Endothelial cell of umbilical vein (primary cell): ENCODE data around the gene ANKRD34B. TPM values are rescaled to one million over a fixed set of nuclear protein-coding genes. Genes with fewer than 3 reads are reported as not detected.

ENCODE experiments used
- Bru-seq: library from RNA; stranded (reverse); fragments of 400-500 nt; gene quantifications from one replicate; lab custom pipeline; 2021; lab: Mats Ljungman, UMichigan
- BruChase-seq, 2 experiments: library from RNA; stranded (reverse); fragments of 400-500 nt; gene quantifications; one replicate each; lab custom pipeline; 2021; lab: Mats Ljungman, UMichigan
- BruUV-seq: library from RNA; stranded (reverse); fragments of 400-500 nt; replicated peaks from 2 replicates; lab custom pipeline; 2021; lab: Mats Ljungman, UMichigan
- CTCF ChIA-PET: fragments of 300-600, 350-600 bp; sonication (Branson Sonifier 250); formaldehyde crosslinking; loops from one replicate; lab custom pipeline; 2021; ENCODE audit warnings: antibody characterized with exemption, inconsistent platforms; lab: Charles Lee
- POLR2A ChIA-PET: fragments of 300-600, 350-600 bp; sonication (Branson Sonifier 250); formaldehyde crosslinking; loops from one replicate; lab custom pipeline; 2021; ENCODE audit warnings: antibody characterized with exemption, inconsistent platforms; lab: Charles Lee
- DNase-seq: peaks from one replicate; pipeline ENCODE4 v3.0.0-alpha.2; 2011; ENCODE audit warnings: low read depth, low spot score
- FAIRE-seq: peaks from 2 replicates; lab custom pipeline; 2011; peaks lifted over from hg19 to GRCh38; lab: Jason Lieb, UNC
- H2AFZ ChIP-seq: 2 replicates; pipeline ENCODE4 v1.6.0; 2012; ENCODE audit warnings: low read depth, low read length, control low read depth, inconsistent platforms
- H3K27ac ChIP-seq: 2 replicates; pipeline ENCODE4 v1.5.1; 2011; ENCODE audit warnings: low read depth, mild to moderate bottlenecking, control low read depth, low read length, moderate library complexity; ENCODE audit not compliant: insufficient read depth
- H3K27me3 ChIP-seq, 2 experiments: 2 replicates each; pipeline versions ENCODE4 v1.6.0 to v1.6.1; 2011; ENCODE audit warnings: low read length in 2 of 2, mixed read lengths in 1 of 2; ENCODE audit not compliant: control insufficient read depth in 2 of 2, insufficient read depth in 2 of 2
- H3K36me3 ChIP-seq, 2 experiments: 2 replicates in 1 of 2; 3 replicates in 1 of 2; pipeline ENCODE4 v1.5.1; 2011; ENCODE audit warnings: low read length in 2 of 2, mild to moderate bottlenecking in 1 of 2, moderate library complexity in 1 of 2; ENCODE audit not compliant: control insufficient read depth in 2 of 2, insufficient read depth in 2 of 2; ENCODE audit errors: extremely low read depth in 1 of 2
- H3K4me1 ChIP-seq: 3 replicates; pipeline ENCODE4 v1.5.1; 2011; ENCODE audit warnings: mild to moderate bottlenecking, low read length; ENCODE audit not compliant: control insufficient read depth, insufficient read depth; ENCODE audit errors: extremely low read depth
- H3K4me2 ChIP-seq: 2 replicates; pipeline ENCODE4 v1.6.1; 2011; ENCODE audit warnings: low read length, control low read depth, mixed read lengths; ENCODE audit not compliant: insufficient read depth
- H3K4me3 ChIP-seq, 3 experiments: fragments of 200-600 bp in 1 of 3; sonication (generic), shearing (Covaris generic) in 1 of 3; replicated peaks in 1 of 3; 2 replicates each; pipeline ENCODE4 v1.5.1; 2011 to 2016; ENCODE audit warnings: control low read depth in 3 of 3, low read length in 3 of 3, mild to moderate bottlenecking in 2 of 3, inconsistent platforms in 1 of 3, low read depth in 1 of 3, moderate library complexity in 1 of 3; ENCODE audit not compliant: insufficient read depth in 1 of 3
- H3K79me2 ChIP-seq: 2 replicates; pipeline ENCODE4 v1.6.0; 2012; ENCODE audit warnings: low read length, inconsistent platforms; ENCODE audit not compliant: control insufficient read depth, insufficient read depth
- H3K9ac ChIP-seq: replicated peaks from 2 replicates; pipeline ENCODE3; 2011; ENCODE audit warnings: low read length, control low read depth; ENCODE audit not compliant: insufficient read depth; ENCODE audit errors: extremely low read depth
- H3K9me1 ChIP-seq: replicated peaks from 3 replicates; pipeline ENCODE4 v1.6.0; 2011; ENCODE audit warnings: mild to moderate bottlenecking, low read length; ENCODE audit not compliant: control insufficient read depth, insufficient read depth; ENCODE audit errors: extremely low read depth
- H3K9me3 ChIP-seq: replicated peaks from 2 replicates; pipeline ENCODE4 v1.5.1; 2012; ENCODE audit warnings: low read length, inconsistent platforms; ENCODE audit not compliant: control insufficient read depth, insufficient read depth
- H4K20me1 ChIP-seq: replicated peaks from 2 replicates; pipeline ENCODE3; 2011; ENCODE audit warnings: mild to moderate bottlenecking, low read length; ENCODE audit not compliant: control insufficient read depth, insufficient read depth; ENCODE audit errors: extremely low read depth
- EZH2 ChIP-seq: IDR thresholded peaks from 2 replicates; pipeline ENCODE4 v1.6.1; 2012; ENCODE audit warnings: borderline replicate concordance, low read depth, mild to moderate bottlenecking, moderate library complexity, low read length, inconsistent platforms; ENCODE audit not compliant: severe bottlenecking
- FOS ChIP-seq: IDR thresholded peaks from 2 replicates; pipeline ENCODE4 v1.6.1; 2011; ENCODE audit warnings: mild to moderate bottlenecking, low read length, moderate library complexity, borderline replicate concordance; ENCODE audit not compliant: insufficient read depth
- GATA2 ChIP-seq: IDR thresholded peaks from 2 replicates; pipeline ENCODE4 v1.7.0; 2011; ENCODE audit warnings: low read depth, mild to moderate bottlenecking, moderate library complexity, mixed read lengths, low read length; ENCODE audit not compliant: insufficient read length, insufficient read depth
- JUN ChIP-seq: IDR thresholded peaks from 2 replicates; pipeline ENCODE4 v1.6.1; 2011; ENCODE audit warnings: borderline replicate concordance, low read depth; ENCODE audit not compliant: insufficient read length, insufficient read depth
- MYC ChIP-seq: IDR thresholded peaks from one replicate; pipeline ENCODE4 v1.6.1; 2011; ENCODE audit warnings: mild to moderate bottlenecking, low read depth, low read length
- POLR2A ChIP-seq: IDR thresholded peaks from 2 replicates; pipeline ENCODE4 v1.6.1; 2012; ENCODE audit warnings: low read depth, mild to moderate bottlenecking, control low read depth, low read length
- POLR2AphosphoS5 ChIP-seq: IDR thresholded peaks from 2 replicates; pipeline ENCODE4 v1.6.1; 2012; ENCODE audit warnings: low read depth, mild to moderate bottlenecking, control low read depth, low read length, moderate library complexity; ENCODE audit not compliant: insufficient read depth
- dilution Hi-C: fragments of 300-500 bp; cut with MboI; formaldehyde crosslinking; loops from one replicate; pipeline ENCODE4 v1.15.0; 2019; ENCODE audit warnings: low sequenced_read_pairs; ENCODE audit not compliant: extremely low pct_ligation_motif_present
- intact Hi-C: fragments of 100-400 bp; cut with micrococcal nuclease; formaldehyde crosslinking; loops from one replicate; pipeline ENCODE4 v1.10.0; 2022
- long read RNA-seq: library from polyadenylated mRNA; stranded (forward); transcript quantifications from one replicate; pipeline ENCODE4 v2.0.0, GENCODE V29; 2021
- polyA minus RNA-seq, 3 experiments: library from RNA; depleted of rRNA, polyadenylated mRNA; stranded (reverse); fragments of >200 nt; gene quantifications; 1 replicate in 1 of 3; 2 replicates in 2 of 3; pipeline ENCODE4 v1.2.3, GENCODE V29; 2011
- polyA plus RNA-seq, 4 experiments: library from polyadenylated mRNA; depleted of rRNA in 3 of 4; stranded (reverse) in 3 of 4; unstranded in 1 of 4; fragments of >200 nt; gene quantifications; 2 replicates each; pipeline versions ENCODE4 v1.2.1 to v1.2.3, GENCODE V29; 2011 to 2012; ENCODE audit warnings: missing spikeins in 1 of 4
- total RNA-seq: library from RNA; stranded (reverse); gene quantifications from 2 replicates; pipeline ENCODE4 v1.2.3, GENCODE V29; 2021
- TF ChIP-seq, protein P1 (sequence below): IDR thresholded peaks from 2 replicates; pipeline ENCODE4 v1.6.1; 2011; ENCODE audit not compliant: insufficient read depth, insufficient read length
- TF ChIP-seq, protein P2 (sequence below), 2 donors: IDR thresholded peaks; 1 replicate in 1 of 2; 2 replicates in 1 of 2; pipeline ENCODE4 v1.5.1; 2011; ENCODE audit warnings: low read length in 2 of 2, mild to moderate bottlenecking in 2 of 2, moderate library complexity in 2 of 2, control low read depth in 1 of 2, inconsistent platforms in 1 of 2, low read depth in 1 of 2; ENCODE audit not compliant: insufficient read depth in 1 of 2; ENCODE audit errors: extremely low read depth in 1 of 2

Gene ANKRD34B
- total RNA-seq (not detected in 2 replicates), polyA plus RNA-seq (not detected in 2 replicates), polyA minus RNA-seq (not detected in 2 replicates), Bru-seq, nascent RNA (not detected), BruChase-seq, experiment 1, labeled RNA remaining after a 6-hour chase (not detected), BruChase-seq, experiment 2, labeled RNA remaining after a 2-hour chase (not detected)
- not detected in 2 replicates for polyA plus RNA-seq (2011; cell fraction: cytosol; rRNA removed)
- polyA plus RNA-seq (2011; cell fraction: nucleus; rRNA removed), result not detected in 2 replicates
- polyA plus RNA-seq (2012), result not detected in 2 replicates
- polyA minus RNA-seq (2011; cell fraction: cytosol; rRNA and poly(A)+ RNA removed), result not detected
- not detected in 2 replicates for polyA minus RNA-seq (2011; cell fraction: nucleus; rRNA and poly(A)+ RNA removed)
- long read RNA-seq, result 0 reads

DNA sequence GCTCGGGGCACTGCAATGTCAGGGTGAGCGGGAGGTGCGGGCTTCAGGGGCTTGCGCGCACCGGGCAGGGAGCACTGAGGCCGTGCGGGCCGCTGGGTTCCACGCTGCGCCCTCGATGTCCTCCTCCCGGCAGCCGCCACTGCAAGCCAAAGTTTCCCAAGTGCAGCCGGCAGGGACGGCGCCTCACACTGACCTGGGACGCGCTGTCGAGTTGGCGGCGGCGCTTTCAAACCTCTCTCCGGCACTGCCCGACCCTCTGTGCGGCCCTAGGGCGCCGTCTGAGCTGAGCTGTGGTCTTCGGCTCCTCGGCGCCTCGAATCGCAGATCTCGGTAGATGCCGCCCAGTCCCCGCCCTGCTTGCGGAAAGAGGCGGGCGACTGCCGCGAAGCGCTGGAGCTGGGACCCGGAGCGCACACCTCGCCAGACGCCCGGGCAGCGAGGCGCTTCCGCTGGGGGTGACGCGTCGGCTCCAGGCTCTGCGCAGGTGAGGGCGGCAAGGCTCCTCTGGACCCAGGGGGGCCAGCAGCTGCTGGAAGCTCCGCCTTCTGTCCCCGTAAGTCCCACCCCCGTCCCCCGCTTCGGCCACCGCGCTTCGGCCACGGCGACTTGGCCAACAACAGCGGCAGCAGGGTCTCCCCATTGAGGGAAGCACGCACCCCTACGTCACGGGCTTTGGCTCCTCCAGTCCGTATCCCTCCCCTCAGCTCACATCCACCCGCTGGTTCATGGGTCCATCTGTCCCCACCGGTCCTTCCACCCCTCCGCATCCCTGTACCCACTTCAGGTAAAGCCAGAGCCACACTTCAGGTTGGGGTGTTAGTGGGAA lies at the start of gene ANKRD34B:
Gene ANKRD34B, minus strand, starts transcription at position 320 of the 826 bp plus-strand sequence. CDS start 10,261 bp downstream, outside the sequence.
- H3K79me2 ChIP-seq, result no peaks in the 10 kb centered on the region
- H2AFZ ChIP-seq, result peak within 1 kb of the TSS; percentile 34
- no peaks in the 10 kb centered on the region for H3K4me1 ChIP-seq
- no peaks in the 10 kb centered on the region for H3K9me1 ChIP-seq
- H3K27ac ChIP-seq, result no peak within 1 kb of the TSS
- H3K9ac ChIP-seq, result no peak within 1 kb of the TSS
- peak within 1 kb of the TSS; percentile 46 for H3K4me2 ChIP-seq
- intact Hi-C loops, result loop anchor here (5.0 kb wide), 1 partner anchor 83 kb away; the partner anchor contains the start of gene FAM151B
- peak within 1 kb of the TSS in 1 of 3 experiments; percentile 26 for H3K4me3 ChIP-seq
- H3K9me3 ChIP-seq, result no peaks in the 10 kb centered on the region
- FAIRE-seq (no peak), DNase-seq (peak; percentile 10)
- BruUV-seq, result no TSS peak
- ChIA-PET POLR2A (no interaction called here), CTCF (no interaction called here)
- no peaks in the 10 kb centered on the region for H3K36me3 ChIP-seq
- TF ChIP-seq POLR2A, result no peak
- no peak for TF ChIP-seq FOS
- no peak for TF ChIP-seq MYC
- peak; percentile 35 for TF ChIP-seq EZH2
- H3K27me3 ChIP-seq, result peaks cover 28 to 48% of the 10 kb centered on the region in 2 experiments
- dilution Hi-C loops, result no loop called here
- no peaks in the 10 kb centered on the region for H4K20me1 ChIP-seq

DNA sequence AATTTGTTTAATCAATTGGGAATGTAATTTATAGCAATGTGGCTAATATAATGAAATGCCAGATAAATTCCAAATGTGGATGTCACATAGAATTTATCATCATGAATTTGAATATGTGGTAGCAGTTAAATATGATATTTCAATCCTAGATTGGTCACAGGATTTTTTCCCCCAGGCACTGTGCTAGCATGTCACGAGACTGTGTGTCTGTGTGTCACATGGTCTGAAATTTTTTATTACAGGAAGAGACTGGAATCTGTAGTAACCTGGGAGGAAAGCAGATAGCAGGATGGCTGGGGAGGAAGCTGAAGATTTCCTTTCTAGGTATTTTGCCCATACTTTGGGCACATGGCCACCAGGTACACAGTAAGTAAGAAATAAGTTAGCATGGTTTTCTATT lies 49.0 kb upstream of the ANKRD34B start:
- Histone ChIP-seq H3K9me1 (no peaks in the 10 kb centered on the region), H3K27me3 (no peaks in the 10 kb centered on the region), H3K27ac (no peak overlapping the region), H3K4me2 (no peak overlapping the region), H3K9me3 (no peaks in the 10 kb centered on the region), H4K20me1 (no peaks in the 10 kb centered on the region), H3K36me3 (no peaks in the 10 kb centered on the region), H3K9ac (no peak overlapping the region), H3K79me2 (no peaks in the 10 kb centered on the region), H3K4me1 (no peaks in the 10 kb centered on the region), H3K4me3 (no peak overlapping the region), H2AFZ (no peak overlapping the region)
- dilution Hi-C loops, result no loop called here
- DNase-seq, result no peak
- intact Hi-C loops, result no loop called here
- no peak for FAIRE-seq
- ChIA-PET CTCF (no interaction called here), POLR2A (no interaction called here)
- no peak for TF ChIP-seq JUN
- TF ChIP-seq POLR2A, result no peak
- TF ChIP-seq POLR2AphosphoS5, result no peak
- TF ChIP-seq, protein P1, sequence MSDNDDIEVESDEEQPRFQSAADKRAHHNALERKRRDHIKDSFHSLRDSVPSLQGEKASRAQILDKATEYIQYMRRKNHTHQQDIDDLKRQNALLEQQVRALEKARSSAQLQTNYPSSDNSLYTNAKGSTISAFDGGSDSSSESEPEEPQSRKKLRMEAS, result no peak
- TF ChIP-seq EZH2, result no peak
- TF ChIP-seq MYC, result no peak
- TF ChIP-seq GATA2, result no peak
- no peak for TF ChIP-seq FOS
- TF ChIP-seq, protein P2, sequence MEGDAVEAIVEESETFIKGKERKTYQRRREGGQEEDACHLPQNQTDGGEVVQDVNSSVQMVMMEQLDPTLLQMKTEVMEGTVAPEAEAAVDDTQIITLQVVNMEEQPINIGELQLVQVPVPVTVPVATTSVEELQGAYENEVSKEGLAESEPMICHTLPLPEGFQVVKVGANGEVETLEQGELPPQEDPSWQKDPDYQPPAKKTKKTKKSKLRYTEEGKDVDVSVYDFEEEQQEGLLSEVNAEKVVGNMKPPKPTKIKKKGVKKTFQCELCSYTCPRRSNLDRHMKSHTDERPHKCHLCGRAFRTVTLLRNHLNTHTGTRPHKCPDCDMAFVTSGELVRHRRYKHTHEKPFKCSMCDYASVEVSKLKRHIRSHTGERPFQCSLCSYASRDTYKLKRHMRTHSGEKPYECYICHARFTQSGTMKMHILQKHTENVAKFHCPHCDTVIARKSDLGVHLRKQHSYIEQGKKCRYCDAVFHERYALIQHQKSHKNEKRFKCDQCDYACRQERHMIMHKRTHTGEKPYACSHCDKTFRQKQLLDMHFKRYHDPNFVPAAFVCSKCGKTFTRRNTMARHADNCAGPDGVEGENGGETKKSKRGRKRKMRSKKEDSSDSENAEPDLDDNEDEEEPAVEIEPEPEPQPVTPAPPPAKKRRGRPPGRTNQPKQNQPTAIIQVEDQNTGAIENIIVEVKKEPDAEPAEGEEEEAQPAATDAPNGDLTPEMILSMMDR (IDR thresholded peaks at IDR 0.05; ENCODE audit: extremely low read depth in 1 of 2, insufficient read depth in 1 of 2, low read depth in 1 of 2, low read length in 2 of 2), result no peak
- no TSS peak for BruUV-seq
